ENCODE measurements around the gene PRLR.

GRCh38 chr5:35185518-35185917 is 44.8 kb downstream of the PRLR start:
- TF ChIP-seq CTCF (IDR thresholded peaks at IDR 0.05 in 4 of 5, conservative IDR thresholded peaks at IDR 0.05 in 1 of 5) = no peak
- no peak for TF ChIP-seq POLR2A (IDR thresholded peaks at IDR 0.05)

Measured in gastrocnemius medialis (tissue), 4 donors.